Measurements from ENCODE around the gene KLHL11. TPM values are rescaled to one million over a fixed set of nuclear protein-coding genes. Genes with fewer than 3 reads are reported as not detected.
"Not testable (repeated sequence)": the region's sequence is repeated elsewhere in the genome, so short reads cannot be mapped to it uniquely, and the experiment has no call there.

Gene KLHL11
- total and polyA plus RNA-seq, 9 of the 15 experiments (the other 6 are each of a cell fraction or from before 2014, with no cell fraction given), result 0.20 to 17.0 (median 10.3) TPM

DNA sequence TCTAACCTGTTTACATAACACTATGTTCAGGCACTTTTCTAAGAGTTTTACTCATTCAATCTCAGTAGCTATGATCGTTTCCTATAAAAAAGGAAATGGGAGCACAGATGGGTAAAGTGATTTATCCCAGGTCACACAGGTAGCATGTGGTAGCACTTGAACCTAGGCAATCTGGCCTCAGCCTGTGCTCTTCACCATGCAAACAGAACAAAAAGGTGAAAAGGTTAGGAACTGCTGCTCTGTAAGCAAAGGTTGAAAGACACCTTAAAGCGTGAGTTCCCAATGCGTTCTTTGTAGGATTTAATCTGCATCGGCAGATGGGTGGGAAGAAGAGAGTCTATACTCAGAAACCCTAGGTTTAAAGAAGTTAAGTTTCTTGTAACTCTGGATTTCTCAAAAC lies 14.9 kb upstream of the KLHL11 start:
- ChIA-PET CTCF (ENCODE audit: low intra/inter-chr PET ratio) (no interaction called here), POLR2A (no interaction called here)
- WGBS (ENCODE audit: insufficient coverage, low coverage, missing lambda C conversion rate), result 87% methylated on average over 4 of the region's 4 CpGs
- TF ChIP-seq TAF1 (IDR thresholded peaks at IDR 0.05; ENCODE audit: control insufficient read depth, extremely low read depth, insufficient read depth, low read length, severe bottlenecking), result no peak
- TF ChIP-seq NCOR1 (IDR thresholded peaks at IDR 0.05), result no peak
- TF ChIP-seq BRCA1 (IDR thresholded peaks at IDR 0.05), result no peak
- no peak for TF ChIP-seq BRCA1 (CRISPR knock-in tag; IDR thresholded peaks at IDR 0.05)
- TF ChIP-seq MTA1 (IDR thresholded peaks at IDR 0.05; ENCODE audit: borderline replicate concordance), result no peak
- no peak for TF ChIP-seq KAT2B (IDR thresholded peaks at IDR 0.05; ENCODE audit: low read depth, low read length)
- no peak for TF ChIP-seq NUFIP1 (IDR thresholded peaks at IDR 0.05; ENCODE audit: partially characterized antibody)
- TF ChIP-seq NR2C2 (CRISPR knock-in tag; IDR thresholded peaks at IDR 0.05), result no peak
- TF ChIP-seq NR2C2 (tag; IDR thresholded peaks at IDR 0.05), result no peak
- TF ChIP-seq TBL1XR1 (IDR thresholded peaks at IDR 0.05; ENCODE audit: low read length in 2 of 2), result no peak
- no peak for TF ChIP-seq POLR2AphosphoS2 (IDR thresholded peaks at IDR 0.05; ENCODE audit: low read length)
- TF ChIP-seq RBM15 (IDR thresholded peaks at IDR 0.05; ENCODE audit: insufficient read depth, low read length), result no peak
- no peak for TF ChIP-seq ZKSCAN8 (CRISPR knock-in tag; IDR thresholded peaks at IDR 0.05)
- TF ChIP-seq ESRRB (CRISPR knock-in tag; IDR thresholded peaks at IDR 0.05; ENCODE audit: borderline replicate concordance), result no peak
- TF ChIP-seq TEAD2 (tag; IDR thresholded peaks at IDR 0.05), result no peak
- no peak for TF ChIP-seq ZFP1 (CRISPR knock-in tag; IDR thresholded peaks at IDR 0.05)
- no peak for TF ChIP-seq DACH1 (IDR thresholded peaks at IDR 0.05; ENCODE audit: partially characterized antibody)
- TF ChIP-seq RFX1 (IDR thresholded peaks at IDR 0.05), result no peak
- TF ChIP-seq POLR2G (IDR thresholded peaks at IDR 0.05; ENCODE audit: low read depth, low read length), result no peak
- FAIRE-seq, result no peak
- Histone ChIP-seq H3K27me3 (ENCODE audit: control insufficient read depth in 2 of 2, insufficient read depth in 2 of 2, low read length in 2 of 2) (no peaks in the 10 kb centered on the region), H2AFZ (ENCODE audit: low read depth, low read length) (no peak overlapping the region), H3K4me3 (no peak overlapping the region), H3K27ac (ENCODE audit: extremely low read depth, low read depth, low read length) (no peak overlapping the region), H3K36me3 (ENCODE audit: control insufficient read depth, insufficient read depth, low read length) (peaks cover 82% of the 10 kb centered on the region), H4K20me1 (replicated peaks; ENCODE audit: control insufficient read depth, insufficient read depth, low read length) (no peaks in the 10 kb centered on the region), H3K9ac (ENCODE audit: insufficient read depth in 1 of 2, low read depth in 2 of 2, low read length in 2 of 2) (no peak overlapping the region), H3K4me1 (replicated peaks in 1 of 2; ENCODE audit: control insufficient read depth in 2 of 2, insufficient read depth in 2 of 2, low read length in 2 of 2) (no peaks in the 10 kb centered on the region), H3K79me2 (ENCODE audit: control insufficient read depth, insufficient read depth, low read length) (no peaks in the 10 kb centered on the region), H3K4me2 (ENCODE audit: insufficient read depth, low read length) (no peak overlapping the region), H3K9me1 (ENCODE audit: control insufficient read depth, insufficient read depth, low read length) (no peaks in the 10 kb centered on the region), H3K9me3 (replicated peaks; ENCODE audit: control insufficient read depth, insufficient read depth, low read depth, low read length) (no peaks in the 10 kb centered on the region)
- intact Hi-C loops (cut with micrococcal nuclease), result loop anchor here (10.0 kb wide), 1 partner anchor 75 kb away; no protein-coding TSS in a partner anchor
- in situ Hi-C loops (cut with MboI), result no loop called here
- no peak for DNase-seq (ENCODE audit: extremely low read depth in 1 of 4, low spot score in 3 of 4)
- ATAC-seq, result no peak
- no TSS peak for BruUV-seq (replicated peaks)

DNA sequence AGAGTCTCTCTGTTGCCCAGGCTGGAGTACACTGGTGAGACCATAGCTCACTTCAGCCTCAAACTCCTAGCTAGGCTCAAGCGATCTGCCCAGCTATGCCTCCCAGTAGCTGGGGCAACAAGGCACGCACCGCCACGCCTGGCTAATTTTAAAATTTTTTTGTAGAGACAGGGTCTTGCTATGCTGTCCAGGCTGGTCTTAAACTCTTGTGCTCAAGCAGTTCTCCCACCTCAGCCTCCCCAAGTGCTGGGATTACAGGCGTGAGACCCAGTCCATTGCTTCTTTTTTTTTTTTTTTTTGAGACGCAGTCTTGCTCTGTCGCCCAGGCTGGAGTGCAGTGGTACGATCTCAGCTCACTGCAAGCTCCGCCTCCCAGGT lies 9.1 kb upstream of the KLHL11 start:
- H3K79me2 ChIP-seq (ENCODE audit: control insufficient read depth, insufficient read depth, low read length); H3K27ac ChIP-seq (ENCODE audit: extremely low read depth, low read depth, low read length); H3K9me1 ChIP-seq (ENCODE audit: control insufficient read depth, insufficient read depth, low read length); H3K9me3 ChIP-seq (replicated peaks; ENCODE audit: control insufficient read depth, insufficient read depth, low read depth, low read length); in situ Hi-C loops (cut with MboI); DNase-seq (ENCODE audit: extremely low read depth in 1 of 4, low spot score in 3 of 4); intact Hi-C loops (cut with micrococcal nuclease); FAIRE-seq; H3K27me3 ChIP-seq (ENCODE audit: control insufficient read depth in 2 of 2, insufficient read depth in 2 of 2, low read length in 2 of 2); H4K20me1 ChIP-seq (replicated peaks; ENCODE audit: control insufficient read depth, insufficient read depth, low read length); H3K4me2 ChIP-seq (ENCODE audit: insufficient read depth, low read length); ATAC-seq; H2AFZ ChIP-seq (ENCODE audit: low read depth, low read length); CTCF ChIA-PET (ENCODE audit: low intra/inter-chr PET ratio); H3K4me1 ChIP-seq (replicated peaks in 1 of 2; ENCODE audit: control insufficient read depth in 2 of 2, insufficient read depth in 2 of 2, low read length in 2 of 2); H3K9ac ChIP-seq (ENCODE audit: insufficient read depth in 1 of 2, low read depth in 2 of 2, low read length in 2 of 2); BruUV-seq (replicated peaks); H3K4me3 ChIP-seq: not testable (repeated sequence)
- 89% methylated on average over 5 of the region's 9 CpGs for WGBS (ENCODE audit: insufficient coverage, low coverage, missing lambda C conversion rate)
- POLR2A ChIA-PET, result interaction anchor here (0.6 to 2.1 kb wide), 2 partner anchors 9 to 48 kb away, joined by 3 to 7 read pairs; partner anchors contain the start of gene KLHL11
- peaks cover 79% of the 10 kb centered on the region for H3K36me3 ChIP-seq (ENCODE audit: control insufficient read depth, insufficient read depth, low read length)

All from K562 (cell line).